Esophagus muscularis mucosa (tissue), 4 donors: ENCODE data around the gene ALDOB. TPM values are rescaled to one million over a fixed set of nuclear protein-coding genes. Genes with fewer than 3 reads are reported as not detected.

Experiments used
- DNase-seq: peaks from one replicate; pipeline ENCODE4 v3.0.0-alpha.2; 2017; ENCODE audit errors: extremely low spot score
- H3K27ac ChIP-seq, 4 donors: fragments of 200-600 bp; sonication (generic); replicated peaks in 1 of 4; 1 replicate in 3 of 4; 2 replicates in 1 of 4; pipeline ENCODE4 v1.5.1; 2016 to 2019; ENCODE audit warnings: mild to moderate bottlenecking in 1 of 4
- H3K27me3 ChIP-seq, 4 donors: fragments of 200-600 bp; sonication (generic); one replicate each; pipeline versions ENCODE4 v1.5.1 to v1.6.0; 2016 to 2019
- H3K36me3 ChIP-seq, 4 donors: fragments of 200-600 bp; sonication (generic); one replicate each; pipeline ENCODE4 v1.5.1; 2016 to 2019
- H3K4me1 ChIP-seq, 4 donors: fragments of 200-600 bp; sonication (generic); one replicate each; pipeline ENCODE4 v1.5.1; 2016 to 2019
- H3K4me3 ChIP-seq, 4 donors: fragments of 200-600 bp; sonication (generic); 1 replicate in 2 of 4; 2 replicates in 2 of 4; pipeline ENCODE4 v1.5.1; 2016 to 2019; ENCODE audit warnings: mild to moderate bottlenecking in 4 of 4, moderate library complexity in 1 of 4
- H3K9me3 ChIP-seq, 4 donors: fragments of 200-600 bp; sonication (generic); 1 replicate in 3 of 4; 2 replicates in 1 of 4; pipeline ENCODE4 v1.5.1; 2016 to 2019
- EP300 ChIP-seq: sonication (generic); formaldehyde crosslinking; IDR thresholded peaks from one replicate; pipeline ENCODE4 v1.6.1; 2017; ENCODE audit warnings: antibody characterized with exemption
- POLR2A ChIP-seq: fragments of 450-650 bp; IDR thresholded peaks from one replicate; pipeline ENCODE4 v1.6.1; 2017; ENCODE audit warnings: antibody characterized with exemption, moderate library complexity, mild to moderate bottlenecking, low read depth
- POLR2AphosphoS5 ChIP-seq, 2 donors: sonication (generic); formaldehyde crosslinking; IDR thresholded peaks; one replicate each; pipeline ENCODE4 v1.6.1; 2017; ENCODE audit warnings: antibody characterized with exemption in 2 of 2
- WGBS: methylation state at CpG from one replicate; pipeline ENCODE4 v1.1.5; 2018; 5-methylcytosine and 5-hydroxymethylcytosine counted together
- intact Hi-C: fragments of 100-400 bp; cut with DNase I; formaldehyde crosslinking; loops from one replicate; pipeline ENCODE4 v1.15.1; 2023
- total RNA-seq, 4 donors: library from RNA; depleted of rRNA; stranded (reverse); fragments of >200 nt; gene quantifications; one replicate each; pipeline versions ENCODE4 v1.1.0 to v1.2.1, GENCODE V29; 2016
- TF ChIP-seq, protein P1 (sequence below), 3 experiments: fragments of 200-600 bp in 2 of 3; fragments of 450-650 bp in 1 of 3; sonication (generic) in 2 of 3; IDR thresholded peaks; one replicate each; pipeline ENCODE4 v1.5.1; 2017 to 2019; ENCODE audit warnings: antibody characterized with exemption in 3 of 3, mild to moderate bottlenecking in 2 of 3, moderate library complexity in 1 of 3

ALDOB gene
- total RNA-seq, 4 donors from 2014 or later = 0.23 to 0.33 TPM; not detected in 2

GRCh38 chr9:101380295-101380694 lies 55.3 kb downstream of the ALDOB start:
- intact Hi-C loops = no loop called here
- no peak for DNase-seq
- TF ChIP-seq, protein P1, sequence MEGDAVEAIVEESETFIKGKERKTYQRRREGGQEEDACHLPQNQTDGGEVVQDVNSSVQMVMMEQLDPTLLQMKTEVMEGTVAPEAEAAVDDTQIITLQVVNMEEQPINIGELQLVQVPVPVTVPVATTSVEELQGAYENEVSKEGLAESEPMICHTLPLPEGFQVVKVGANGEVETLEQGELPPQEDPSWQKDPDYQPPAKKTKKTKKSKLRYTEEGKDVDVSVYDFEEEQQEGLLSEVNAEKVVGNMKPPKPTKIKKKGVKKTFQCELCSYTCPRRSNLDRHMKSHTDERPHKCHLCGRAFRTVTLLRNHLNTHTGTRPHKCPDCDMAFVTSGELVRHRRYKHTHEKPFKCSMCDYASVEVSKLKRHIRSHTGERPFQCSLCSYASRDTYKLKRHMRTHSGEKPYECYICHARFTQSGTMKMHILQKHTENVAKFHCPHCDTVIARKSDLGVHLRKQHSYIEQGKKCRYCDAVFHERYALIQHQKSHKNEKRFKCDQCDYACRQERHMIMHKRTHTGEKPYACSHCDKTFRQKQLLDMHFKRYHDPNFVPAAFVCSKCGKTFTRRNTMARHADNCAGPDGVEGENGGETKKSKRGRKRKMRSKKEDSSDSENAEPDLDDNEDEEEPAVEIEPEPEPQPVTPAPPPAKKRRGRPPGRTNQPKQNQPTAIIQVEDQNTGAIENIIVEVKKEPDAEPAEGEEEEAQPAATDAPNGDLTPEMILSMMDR (IDR thresholded peaks at IDR 0.05) = no peak
- TF ChIP-seq POLR2A (no peak), POLR2AphosphoS5 (IDR thresholded peaks at IDR 0.05) (no peak), EP300 (no peak)

GRCh38 chr9:101376111-101376848 lies 59.3 kb downstream of the ALDOB start:
- Histone ChIP-seq H3K4me1 (no peaks in the 10 kb centered on the region), H3K36me3 (no peaks in the 10 kb centered on the region), H3K27ac (no peak overlapping the region), H3K4me3 (no peak overlapping the region), H3K27me3 (no peaks in the 10 kb centered on the region), H3K9me3 (no peaks in the 10 kb centered on the region)
- no peak for DNase-seq
- WGBS = 61% methylated on average over 6 of the region's 6 CpGs
- intact Hi-C loops = no loop called here
- TF ChIP-seq EP300 (no peak), POLR2A (no peak), POLR2AphosphoS5 (IDR thresholded peaks at IDR 0.05) (no peak)
- TF ChIP-seq, protein P1 (IDR thresholded peaks at IDR 0.05) = no peak

More at GRCh38 chr9:101380295-101380694, 55.3 kb downstream of the ALDOB start:
- Histone ChIP-seq H3K4me1 (no peaks in the 10 kb centered on the region), H3K36me3 (no peaks in the 10 kb centered on the region), H3K27ac (no peak overlapping the region), H3K9me3 (peaks cover 0 to 5% (median 2%) of the 10 kb centered on the region in 4 donors), H3K4me3 (no peak overlapping the region), H3K27me3 (no peaks in the 10 kb centered on the region)

GRCh38 chr9:101375546-101375945 lies 60.0 kb downstream of the ALDOB start:
- no peak for DNase-seq

DNA sequence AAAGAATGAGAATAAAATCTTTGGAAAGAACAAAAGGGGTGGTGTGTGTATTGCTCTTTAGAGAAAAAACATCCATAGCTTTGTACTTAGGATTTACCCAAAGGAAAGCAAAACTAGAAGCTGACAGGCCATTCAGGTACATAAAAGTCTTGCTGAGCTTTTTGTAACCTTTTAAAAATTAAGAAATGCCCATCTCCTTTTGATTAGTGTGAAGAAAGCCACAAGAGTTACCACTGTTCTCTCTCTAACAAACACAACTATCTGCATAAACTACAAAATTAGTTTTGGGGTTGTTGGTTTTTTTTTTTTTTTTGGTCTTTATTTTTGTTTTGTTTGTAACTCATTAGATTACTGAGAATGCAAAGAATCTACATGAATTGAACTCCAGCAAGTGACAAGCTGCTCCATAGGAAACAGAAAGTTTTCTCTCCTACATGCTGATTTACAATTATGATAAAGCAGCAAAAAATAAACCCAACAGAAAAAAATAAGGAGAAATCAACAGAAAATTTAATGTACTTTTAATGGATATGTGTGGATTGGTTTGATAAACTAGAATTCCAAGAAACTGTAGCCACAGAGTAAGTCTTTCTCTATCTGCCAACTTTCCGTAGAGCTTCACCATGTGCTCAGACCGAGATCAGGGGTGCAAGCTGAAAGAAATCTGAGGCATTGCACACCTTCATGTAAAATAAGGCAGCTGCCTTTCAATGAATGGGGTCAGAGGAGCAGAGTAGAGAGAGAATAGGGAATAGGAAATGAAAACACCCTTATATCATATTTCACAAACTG lies 63.1 kb downstream of the ALDOB start:
- H3K27ac ChIP-seq = no peak overlapping the region
- H3K9me3 ChIP-seq = no peaks in the 10 kb centered on the region
- no peaks in the 10 kb centered on the region for H3K4me1 ChIP-seq
- no peaks in the 10 kb centered on the region for H3K36me3 ChIP-seq
- H3K27me3 ChIP-seq = no peaks in the 10 kb centered on the region
- no peak for TF ChIP-seq POLR2AphosphoS5 (IDR thresholded peaks at IDR 0.05)
- TF ChIP-seq POLR2A = no peak
- TF ChIP-seq, protein P1 (IDR thresholded peaks at IDR 0.05) = no peak
- TF ChIP-seq EP300 = no peak
- DNase-seq = no peak
- 57% methylated on average over 2 of the region's 2 CpGs for WGBS
- no peak overlapping the region for H3K4me3 ChIP-seq
- intact Hi-C loops = no loop called here

More at GRCh38 chr9:101375546-101375945, 60.0 kb downstream of the ALDOB start:
- intact Hi-C loops = no loop called here
- Histone ChIP-seq H3K4me3 (no peak overlapping the region), H3K4me1 (no peaks in the 10 kb centered on the region), H3K36me3 (no peaks in the 10 kb centered on the region), H3K27me3 (no peaks in the 10 kb centered on the region), H3K9me3 (no peaks in the 10 kb centered on the region), H3K27ac (no peak overlapping the region)
- TF ChIP-seq POLR2AphosphoS5 (IDR thresholded peaks at IDR 0.05) = no peak
- TF ChIP-seq, protein P1 (IDR thresholded peaks at IDR 0.05) = no peak
- no peak for TF ChIP-seq EP300
- TF ChIP-seq POLR2A = no peak
- 86% methylated on average over 12 of the region's 12 CpGs for WGBS
